ENCODE results near the gene HLA-E.
"Not testable (repeated sequence)": the region's sequence is repeated elsewhere in the genome, so short reads cannot be mapped to it uniquely, and the experiment has no call there.

Gene HLA-E

DNA sequence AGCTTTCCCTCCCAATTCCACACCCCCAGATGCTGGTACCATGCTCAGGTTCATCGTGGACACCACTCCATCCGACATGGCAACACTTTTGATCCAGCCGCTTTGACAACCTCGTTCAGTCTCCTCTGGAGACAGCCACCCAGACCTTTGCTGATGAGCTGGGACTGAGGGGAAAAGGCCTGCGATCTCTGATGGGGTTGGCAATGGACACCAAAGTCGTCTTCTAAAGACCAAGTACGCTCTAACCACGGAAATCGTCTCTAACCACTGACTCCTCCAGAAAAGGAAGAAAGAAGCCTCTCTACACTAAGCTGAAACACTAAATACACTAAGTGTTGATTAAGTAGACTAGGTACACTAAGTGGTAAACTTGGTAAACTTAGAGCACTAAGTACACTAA is 26.1 kb upstream of the HLA-E start:
- H3K27me3 Mint-ChIP-seq = peaks cover 90% of the 10 kb centered on the region
- no peak for DNase-seq
- ATAC-seq = no peak
- H3K9me3 Mint-ChIP-seq = peaks cover 15% of the 10 kb centered on the region
- H3K4me3 Mint-ChIP-seq = no peak overlapping the region
- H3K36me3 Mint-ChIP-seq (ENCODE audit: low read depth) = peaks cover 7% of the 10 kb centered on the region
- H3K27ac Mint-ChIP-seq = no peak overlapping the region
- H3K4me1 Mint-ChIP-seq = peaks cover 28% of the 10 kb centered on the region

DNA sequence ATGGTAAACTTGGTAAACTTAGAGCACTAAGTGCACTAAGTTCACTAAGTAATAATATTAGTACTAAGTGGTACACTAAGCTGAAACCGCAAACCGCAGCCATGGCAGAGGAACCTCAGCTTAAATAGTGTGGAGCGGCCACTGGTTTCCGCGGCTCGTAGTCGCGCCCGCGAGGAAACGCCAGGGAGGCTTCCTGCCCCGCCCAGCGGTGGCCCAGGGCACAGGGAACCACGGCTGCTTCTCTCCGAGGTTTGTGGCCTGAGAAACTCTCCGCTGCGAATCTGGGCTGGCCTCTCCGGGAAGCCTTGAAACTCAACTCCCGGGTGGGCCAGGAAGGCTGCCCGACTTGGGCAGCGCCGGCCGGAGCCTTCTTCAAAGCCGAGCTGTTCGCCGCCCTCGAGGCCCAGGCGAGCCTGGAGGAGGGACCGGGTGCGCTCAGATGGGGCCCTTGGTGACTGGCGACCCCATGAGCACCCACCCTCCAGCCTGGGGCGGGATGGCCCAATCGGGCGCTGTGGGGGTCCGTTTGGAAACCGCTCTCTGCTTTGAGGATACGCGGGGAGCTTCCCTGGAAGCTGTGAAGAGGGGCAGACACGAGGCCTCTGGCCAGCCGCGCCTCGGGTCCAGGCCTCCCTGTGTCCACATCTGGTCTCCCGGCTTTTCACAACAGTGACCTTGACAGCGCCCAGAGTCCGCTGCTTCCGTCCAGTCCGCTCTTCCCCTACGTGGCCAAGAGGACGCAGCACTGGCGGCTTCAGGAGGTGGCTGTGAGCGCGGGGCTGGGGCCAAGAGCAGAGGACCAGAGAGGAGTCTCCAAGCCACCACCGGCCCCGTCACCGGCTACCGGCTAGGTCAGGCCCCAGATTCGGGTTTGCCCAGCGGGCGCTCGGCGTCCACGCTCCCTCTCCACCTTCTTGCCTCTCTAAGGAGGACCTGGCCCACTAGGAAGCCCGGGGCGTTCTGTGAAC is 25.4 kb upstream of the HLA-E start:
- Mint-ChIP-seq H3K4me1 (peaks cover 28% of the 10 kb centered on the region), H3K36me3 (ENCODE audit: low read depth) (peaks cover 7% of the 10 kb centered on the region), H3K9me3 (peaks cover 13% of the 10 kb centered on the region), H3K27ac (no peak overlapping the region), H3K4me3 (no peak overlapping the region), H3K27me3 (peaks cover 89% of the 10 kb centered on the region)
- ATAC-seq (peak; percentile 17), DNase-seq (peak; percentile 59)

DNA sequence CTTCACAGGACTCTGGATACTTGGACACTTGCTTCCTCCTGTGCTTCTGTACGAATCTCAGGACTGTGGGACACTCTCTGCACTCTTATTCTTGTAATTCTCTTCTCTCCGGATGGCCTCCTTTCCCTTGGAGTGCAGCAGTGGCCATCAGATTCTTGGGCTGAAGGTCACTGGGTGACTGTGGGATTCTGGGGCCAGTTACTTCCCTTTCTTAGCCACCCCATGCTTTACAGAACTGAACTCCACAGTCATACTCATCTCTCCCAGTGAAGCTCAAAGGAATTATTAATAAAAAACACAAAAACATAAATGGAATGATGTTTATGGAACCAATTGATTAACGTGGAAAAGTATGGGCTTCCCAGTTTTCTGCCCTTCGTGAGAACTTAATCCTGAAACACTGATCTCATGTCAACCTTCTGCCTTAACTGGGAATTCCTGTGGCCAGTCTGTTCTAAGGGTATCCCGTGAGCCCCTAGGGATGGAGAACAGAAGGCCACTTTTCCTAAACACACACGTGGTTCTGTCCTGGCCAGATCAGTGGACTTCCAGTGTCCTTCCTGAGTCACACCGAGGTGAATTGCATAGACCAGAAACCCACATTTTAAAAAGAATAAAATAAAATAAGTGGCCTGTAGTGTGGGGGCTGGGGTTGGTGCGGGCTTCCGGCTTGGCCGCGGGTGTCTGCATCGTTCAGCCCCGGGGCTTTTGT is 23.6 kb upstream of the HLA-E start:
- Mint-ChIP-seq H3K27me3 (peaks cover 87% of the 10 kb centered on the region), H3K27ac (no peak overlapping the region), H3K4me1 (peaks cover 28% of the 10 kb centered on the region), H3K9me3 (no peaks in the 10 kb centered on the region), H3K4me3 (peak overlapping the region; percentile 84), H3K36me3 (ENCODE audit: low read depth) (peaks cover under 1% of the 10 kb centered on the region)
- DNase-seq (no peak), ATAC-seq (no peak)

DNA sequence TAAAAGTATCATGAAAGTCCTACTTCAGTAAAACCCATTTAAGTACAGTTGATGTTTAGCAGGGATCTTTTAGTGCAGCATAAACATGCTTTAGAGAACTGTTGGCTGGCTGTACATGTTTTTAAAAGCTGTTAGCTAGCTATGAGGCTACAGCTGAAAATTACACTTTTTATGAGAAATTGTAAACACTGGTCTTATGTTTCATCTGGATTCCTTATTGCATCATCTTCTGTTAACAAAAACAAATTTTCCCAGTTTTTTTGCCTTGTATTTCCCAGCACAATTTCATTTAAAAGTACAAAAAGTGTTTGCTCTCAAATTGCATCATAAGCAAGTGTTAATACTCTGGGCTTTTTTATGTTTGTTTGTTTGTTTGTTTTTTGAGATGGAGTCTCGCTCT is 18.3 kb upstream of the HLA-E start:
- peaks cover 13% of the 10 kb centered on the region for H3K4me1 Mint-ChIP-seq
- no peak overlapping the region for H3K4me3 Mint-ChIP-seq
- ATAC-seq = no peak
- no peaks in the 10 kb centered on the region for H3K9me3 Mint-ChIP-seq
- peaks cover 70% of the 10 kb centered on the region for H3K27me3 Mint-ChIP-seq
- no peaks in the 10 kb centered on the region for H3K36me3 Mint-ChIP-seq (ENCODE audit: low read depth)
- no peak overlapping the region for H3K27ac Mint-ChIP-seq
- no peak for DNase-seq

DNA sequence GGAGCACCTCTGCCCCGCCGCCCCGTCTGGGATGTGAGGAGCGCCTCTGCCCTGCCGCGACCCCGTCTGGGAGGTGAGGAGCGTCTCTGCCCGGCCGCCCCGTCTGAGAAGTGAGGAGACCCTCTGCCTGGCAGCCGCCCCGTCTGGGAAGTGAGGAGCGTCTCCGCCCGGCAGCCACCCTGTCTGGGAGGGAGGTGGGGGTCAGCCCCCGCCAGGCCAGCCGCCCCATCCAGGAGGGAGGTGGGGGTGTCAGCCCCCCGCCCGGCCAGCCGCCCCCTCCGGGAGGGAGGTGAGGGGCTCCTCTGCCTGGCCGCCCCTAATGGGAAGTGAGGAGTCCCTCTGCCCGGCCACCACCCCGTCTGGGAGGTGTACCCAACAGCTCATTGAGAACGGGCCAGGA is 14.2 kb upstream of the HLA-E start:
- not testable (repeated sequence) for H3K4me3 Mint-ChIP-seq; H3K9me3 Mint-ChIP-seq; H3K36me3 Mint-ChIP-seq (ENCODE audit: low read depth); H3K4me1 Mint-ChIP-seq; DNase-seq; H3K27ac Mint-ChIP-seq; ATAC-seq
- peaks cover 70% of the 10 kb centered on the region for H3K27me3 Mint-ChIP-seq

DNA sequence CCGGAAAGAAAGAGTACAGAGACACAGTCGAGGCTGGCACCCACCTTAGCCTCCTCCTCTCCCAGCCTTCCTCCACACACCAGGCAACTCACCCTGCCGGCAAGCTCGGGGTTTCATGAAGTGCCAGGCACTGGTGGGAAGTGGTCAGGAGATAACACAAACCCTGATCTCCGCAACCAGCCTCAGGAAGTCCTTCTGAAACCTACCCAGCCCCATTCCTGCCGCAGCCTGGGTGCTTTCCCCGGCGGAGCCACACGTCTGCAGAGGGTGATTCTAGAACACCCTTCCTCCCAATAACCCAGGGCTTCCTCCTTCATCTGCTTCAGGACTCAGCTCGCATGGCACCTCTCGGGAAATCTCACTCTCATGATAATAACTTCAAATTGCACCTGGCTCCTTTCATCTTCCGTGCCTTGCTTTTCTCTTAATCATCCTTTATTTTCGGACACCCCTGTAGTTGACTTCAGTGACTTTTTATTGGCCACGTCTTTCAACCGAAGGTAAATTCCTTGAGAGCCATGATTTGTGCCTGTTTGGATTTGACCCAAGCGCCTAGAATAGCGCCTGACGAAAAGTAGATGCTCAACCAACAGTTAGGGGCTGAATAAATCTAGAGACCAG is 8.7 kb upstream of the HLA-E start:
- H3K36me3 Mint-ChIP-seq (ENCODE audit: low read depth) = no peaks in the 10 kb centered on the region
- no peaks in the 10 kb centered on the region for H3K9me3 Mint-ChIP-seq
- peaks cover 56% of the 10 kb centered on the region for H3K27me3 Mint-ChIP-seq
- H3K4me3 Mint-ChIP-seq = peak overlapping the region; percentile 64
- H3K27ac Mint-ChIP-seq = peak overlapping the region; percentile 7
- DNase-seq = peak; percentile 61
- H3K4me1 Mint-ChIP-seq = peaks cover 18% of the 10 kb centered on the region
- ATAC-seq = peak; percentile 58

DNA sequence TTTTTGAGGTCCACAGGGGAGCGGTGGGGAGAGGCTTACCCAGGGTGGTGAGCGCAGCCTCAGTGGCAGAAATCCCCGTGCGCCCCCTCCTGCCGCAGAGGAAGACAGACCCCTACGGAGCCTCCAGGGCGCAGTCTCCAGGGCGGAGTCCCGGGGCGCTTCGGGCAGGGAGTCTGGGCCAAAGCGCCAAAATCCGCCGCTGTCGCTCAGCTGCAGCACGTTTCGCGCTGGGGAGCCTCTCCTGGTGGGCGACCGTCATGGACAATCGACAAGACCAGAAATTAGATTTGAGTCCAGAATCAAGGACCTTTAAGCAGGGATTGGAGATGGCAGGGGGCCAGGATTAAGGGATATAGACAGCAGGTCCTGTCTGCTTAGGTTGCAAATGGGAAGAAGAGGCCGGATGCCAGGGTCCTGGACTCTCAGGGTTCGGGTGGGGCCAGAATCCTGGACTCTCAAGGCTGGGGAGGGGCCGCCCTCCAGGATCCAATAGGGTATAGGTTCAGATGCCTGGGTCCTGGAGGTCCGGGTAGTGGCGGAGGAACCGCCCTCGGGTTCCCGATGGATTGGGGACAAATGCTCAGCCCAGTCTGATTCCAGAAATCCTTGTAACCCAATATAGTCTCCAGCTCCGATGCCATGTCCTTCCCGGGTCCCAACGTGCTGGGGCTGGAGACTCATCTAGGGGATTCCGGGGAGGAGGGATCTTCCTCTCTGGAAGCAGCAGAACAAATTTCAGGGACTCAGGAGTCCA is 7.9 kb upstream of the HLA-E start:
- no peak for DNase-seq
- Mint-ChIP-seq H3K9me3 (no peaks in the 10 kb centered on the region), H3K27me3 (peaks cover 51% of the 10 kb centered on the region), H3K27ac (no peak overlapping the region), H3K36me3 (ENCODE audit: low read depth) (no peaks in the 10 kb centered on the region), H3K4me3 (peak overlapping the region; percentile 64), H3K4me1 (peaks cover 25% of the 10 kb centered on the region)
- ATAC-seq = peak; percentile 20

DNA sequence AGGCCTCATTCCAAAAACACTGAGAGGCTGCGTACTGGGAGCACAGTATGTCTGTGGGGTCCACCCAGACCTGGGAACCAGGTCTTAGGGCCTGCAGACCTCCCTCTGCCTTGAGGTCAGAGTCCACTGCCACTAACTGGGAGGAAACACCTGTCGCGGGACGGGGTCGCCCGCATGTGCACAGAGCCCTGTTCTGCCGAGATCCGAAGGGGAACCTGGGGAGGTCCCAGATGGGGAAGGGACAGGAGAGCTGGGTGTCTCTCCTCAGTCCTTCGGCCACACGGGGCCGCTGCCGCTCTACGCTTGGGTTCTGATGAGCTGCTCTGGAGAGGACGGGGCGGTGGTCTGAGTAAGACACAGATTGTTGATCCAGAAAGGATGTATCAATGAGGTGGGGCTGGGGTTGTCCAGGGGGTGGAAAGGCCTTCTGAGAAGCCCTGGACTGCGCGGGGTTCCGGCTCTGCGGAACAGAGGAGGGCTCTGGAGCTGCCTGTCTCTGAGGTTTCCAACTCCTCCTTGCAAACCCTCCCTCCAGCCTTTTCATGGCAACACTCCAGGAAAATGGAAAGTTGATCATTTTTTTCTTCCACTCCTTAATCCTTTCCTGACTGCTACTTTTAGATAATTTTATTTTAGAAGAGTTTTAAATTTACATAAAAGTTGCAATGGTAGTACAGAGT is 7.2 kb upstream of the HLA-E start:
- H3K36me3 Mint-ChIP-seq (ENCODE audit: low read depth); H3K9me3 Mint-ChIP-seq; H3K27ac Mint-ChIP-seq: not testable (repeated sequence)
- ATAC-seq = peak; percentile 93
- DNase-seq = peak; percentile 85
- H3K4me3 Mint-ChIP-seq = peak overlapping the region; percentile 44
- H3K27me3 Mint-ChIP-seq = peaks cover 48% of the 10 kb centered on the region
- peaks cover 32% of the 10 kb centered on the region for H3K4me1 Mint-ChIP-seq

DNA sequence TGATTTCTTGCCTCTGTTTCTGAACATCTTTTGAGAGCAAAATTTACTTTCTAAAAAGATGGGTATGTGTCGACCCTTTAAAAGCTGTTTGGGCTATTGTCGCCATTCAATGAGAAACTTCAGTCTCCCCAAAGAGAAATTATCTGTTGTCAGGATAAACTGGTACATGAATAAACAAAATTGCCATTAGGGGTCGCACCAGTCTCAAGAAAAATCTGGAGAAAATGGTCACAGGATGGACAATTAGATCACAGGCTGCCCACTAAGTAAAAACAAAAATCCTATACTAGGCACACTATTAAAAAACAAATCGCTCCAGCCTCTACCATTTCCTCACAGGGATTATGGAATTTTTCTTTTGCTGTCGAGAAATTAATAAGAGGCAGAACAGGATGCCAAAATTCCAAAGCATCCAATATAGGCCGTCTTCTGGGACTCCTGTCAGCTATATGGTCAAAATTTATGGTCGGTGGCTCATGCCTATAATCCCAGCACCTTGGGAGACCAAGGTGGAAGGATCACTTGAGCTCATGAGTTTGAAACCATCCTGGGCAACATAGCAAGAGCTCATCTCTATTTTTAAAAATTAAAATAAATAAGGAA is 5.5 kb upstream of the HLA-E start:
- ATAC-seq = no peak
- H3K4me1 Mint-ChIP-seq = peaks cover 41% of the 10 kb centered on the region
- no peaks in the 10 kb centered on the region for H3K36me3 Mint-ChIP-seq (ENCODE audit: low read depth)
- H3K27ac Mint-ChIP-seq = no peak overlapping the region
- DNase-seq = no peak
- peaks cover 32% of the 10 kb centered on the region for H3K27me3 Mint-ChIP-seq
- H3K9me3 Mint-ChIP-seq = no peaks in the 10 kb centered on the region
- H3K4me3 Mint-ChIP-seq = no peak overlapping the region

DNA sequence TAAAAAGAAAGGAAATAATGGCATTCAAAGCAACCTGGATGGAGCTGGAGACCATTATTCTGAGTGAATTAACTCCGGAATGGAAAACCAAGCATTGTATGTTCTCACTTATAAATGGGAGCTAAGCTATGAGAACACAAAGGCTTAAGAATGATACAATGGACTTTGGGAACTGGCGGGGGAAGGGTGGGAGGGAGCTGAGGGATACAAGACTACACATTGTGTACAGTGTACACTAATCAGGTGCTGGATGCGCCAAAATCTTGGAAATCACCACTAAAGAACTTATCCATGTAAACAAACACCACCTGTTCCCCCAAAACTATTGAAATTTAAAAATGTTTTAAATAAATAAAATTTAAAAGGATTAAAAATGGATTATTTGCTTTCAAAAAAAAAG is 4.1 kb upstream of the HLA-E start:
- Mint-ChIP-seq H3K4me1 (peaks cover 47% of the 10 kb centered on the region), H3K36me3 (ENCODE audit: low read depth) (peaks cover 10% of the 10 kb centered on the region), H3K4me3 (no peak overlapping the region), H3K27ac (no peak overlapping the region), H3K27me3 (peaks cover 21% of the 10 kb centered on the region), H3K9me3 (no peaks in the 10 kb centered on the region)
- no peak for ATAC-seq
- no peak for DNase-seq

DNA sequence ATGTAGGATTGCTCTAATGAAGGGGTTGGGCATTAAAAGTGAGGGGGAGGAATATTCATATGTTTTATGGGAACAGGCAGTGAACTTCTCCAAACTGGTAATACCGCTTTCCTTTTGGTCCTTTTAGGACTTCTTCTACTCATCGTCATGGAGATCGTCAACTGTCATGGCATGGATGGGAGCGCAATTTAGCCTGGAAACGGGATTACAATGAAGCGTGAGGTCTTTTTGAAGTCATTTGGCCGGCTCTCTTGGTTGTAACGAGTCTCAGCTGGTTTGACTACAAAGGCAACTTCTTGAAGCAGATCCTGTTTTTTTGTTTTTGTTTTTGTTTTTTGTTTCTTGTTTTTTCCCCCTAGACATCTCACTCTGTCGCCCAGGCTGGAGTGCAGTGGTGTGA is 1.4 kb upstream of the HLA-E start:
- H3K4me3 Mint-ChIP-seq = no peak overlapping the region
- DNase-seq = no peak
- H3K36me3 Mint-ChIP-seq (ENCODE audit: low read depth) = peaks cover 37% of the 10 kb centered on the region
- H3K4me1 Mint-ChIP-seq = peaks cover 43% of the 10 kb centered on the region
- peaks cover 3% of the 10 kb centered on the region for H3K27me3 Mint-ChIP-seq
- ATAC-seq = no peak
- H3K9me3 Mint-ChIP-seq = no peaks in the 10 kb centered on the region
- H3K27ac Mint-ChIP-seq = peak overlapping the region; percentile 77

DNA sequence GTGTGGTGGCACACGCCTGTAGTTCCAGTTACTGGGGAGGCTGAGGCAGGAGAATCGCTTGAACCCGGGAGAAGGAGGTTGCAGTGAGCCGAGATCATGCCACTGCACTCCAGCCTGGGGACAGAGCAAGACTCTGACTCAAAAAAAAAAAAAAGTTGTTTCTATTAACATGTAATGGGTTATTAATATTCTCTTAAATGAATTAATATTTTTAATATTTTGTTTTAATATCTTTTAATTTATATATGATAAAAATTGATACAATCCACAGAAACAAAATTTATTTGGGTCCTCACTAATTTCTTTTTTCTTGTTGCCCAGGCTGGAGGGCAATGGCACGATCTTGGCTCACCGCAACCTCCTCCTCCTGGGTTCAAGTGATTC is 620 bp upstream of the HLA-E start:
- H3K9me3 Mint-ChIP-seq, DNase-seq, H3K27me3 Mint-ChIP-seq, ATAC-seq: not testable (repeated sequence)
- H3K27ac Mint-ChIP-seq = peak overlapping the region; percentile 91
- H3K4me1 Mint-ChIP-seq = peaks cover 49% of the 10 kb centered on the region
- H3K36me3 Mint-ChIP-seq (ENCODE audit: low read depth) = peaks cover 43% of the 10 kb centered on the region
- H3K4me3 Mint-ChIP-seq = peak overlapping the region; percentile 95

DNA sequence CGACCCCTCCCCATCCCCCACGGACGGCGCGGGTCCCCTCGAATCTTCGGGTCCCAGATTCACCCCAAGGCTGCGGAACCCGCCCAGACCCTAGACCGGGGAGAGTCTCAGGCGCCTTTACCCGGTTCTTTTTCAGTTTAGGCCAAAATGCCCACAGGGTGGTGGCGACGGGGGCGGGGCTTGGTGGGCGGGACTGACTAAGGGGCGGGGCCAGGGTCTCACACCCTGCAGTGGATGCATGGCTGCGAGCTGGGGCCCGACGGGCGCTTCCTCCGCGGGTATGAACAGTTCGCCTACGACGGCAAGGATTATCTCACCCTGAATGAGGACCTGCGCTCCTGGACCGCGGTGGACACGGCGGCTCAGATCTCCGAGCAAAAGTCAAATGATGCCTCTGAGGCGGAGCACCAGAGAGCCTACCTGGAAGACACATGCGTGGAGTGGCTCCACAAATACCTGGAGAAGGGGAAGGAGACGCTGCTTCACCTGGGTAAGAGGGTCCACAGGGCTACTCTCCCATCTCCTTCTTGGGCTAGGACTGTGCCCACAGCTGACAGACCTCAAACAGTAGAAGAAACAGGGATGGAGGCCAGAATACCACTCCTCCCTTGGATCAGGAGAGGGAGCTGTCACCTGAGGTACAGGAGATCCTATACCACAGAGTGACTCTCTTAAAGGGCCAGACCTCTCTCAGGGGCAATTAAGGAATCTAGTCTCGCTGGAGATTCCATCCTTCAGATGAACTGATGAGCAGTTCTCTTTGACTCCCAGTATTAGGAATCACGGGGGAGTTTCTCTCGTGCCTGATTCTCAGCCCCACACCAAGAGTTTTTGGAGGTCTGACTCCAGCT is 942 bp downstream of the HLA-E start:
- H3K36me3 Mint-ChIP-seq (ENCODE audit: low read depth) = peaks cover 55% of the 10 kb centered on the region
- H3K9me3 Mint-ChIP-seq = no peaks in the 10 kb centered on the region
- DNase-seq = peak; percentile 84
- H3K4me3 Mint-ChIP-seq = peak overlapping the region; percentile 95
- H3K4me1 Mint-ChIP-seq = peaks cover 64% of the 10 kb centered on the region
- ATAC-seq = peak; percentile 45
- peak overlapping the region; percentile 91 for H3K27ac Mint-ChIP-seq
- no peaks in the 10 kb centered on the region for H3K27me3 Mint-ChIP-seq

All from activated naive CD8-positive, alpha-beta T cell treated with anti-CD3 and anti-CD28 coated beads, Interleukin-2, amount 50 U/mL, for 24 hours (primary cell).